HG03354 (cell line): ENCODE results near the gene FDXR.

Source experiments
- ATAC-seq: cut with Tn5 transposase; IDR thresholded peaks from one replicate; pipeline ENCODE4 v1.9.1; 2021; ENCODE audit warnings: mild to moderate bottlenecking; ENCODE audit not compliant: unreplicated experiment, poor library complexity, severe bottlenecking

Gene FDXR

DNA sequence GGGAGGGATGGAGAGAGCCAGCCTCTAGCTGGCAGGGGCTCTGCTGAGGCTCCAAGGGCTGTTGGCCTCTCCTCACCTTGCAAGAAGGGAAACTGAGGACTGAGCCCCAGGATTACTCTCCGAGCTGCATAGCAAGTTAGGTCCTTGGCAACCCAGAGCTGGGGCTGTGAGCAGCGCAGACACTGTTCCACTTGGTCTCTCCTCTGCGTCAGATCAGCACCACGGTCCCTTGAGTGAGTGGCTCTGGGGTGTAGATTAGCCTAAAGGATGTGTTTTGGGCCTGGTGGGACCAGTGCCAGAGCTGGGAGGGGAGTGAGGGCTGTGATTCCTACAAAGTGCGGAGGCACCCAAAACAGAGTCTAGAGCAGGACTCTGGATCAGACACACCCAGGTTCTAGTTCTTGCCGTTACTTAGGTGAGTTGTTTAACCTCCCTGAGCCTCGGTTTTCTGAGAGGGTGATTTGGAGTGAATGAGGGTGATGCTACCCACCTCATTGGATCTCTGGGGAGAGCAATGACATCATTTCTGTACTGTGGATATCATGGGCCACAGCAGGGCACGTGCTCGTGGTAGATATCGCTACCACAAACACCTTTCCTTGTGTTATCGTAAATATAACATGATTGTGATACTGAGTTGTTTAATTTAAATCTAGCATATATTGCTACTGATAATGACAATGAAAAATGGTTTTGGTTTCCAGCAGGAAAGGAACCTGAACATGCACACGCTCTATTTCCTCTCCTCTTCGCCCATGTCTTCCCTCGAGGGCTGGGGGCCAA lies 28.8 kb upstream of the FDXR start:
- no peak for ATAC-seq

DNA sequence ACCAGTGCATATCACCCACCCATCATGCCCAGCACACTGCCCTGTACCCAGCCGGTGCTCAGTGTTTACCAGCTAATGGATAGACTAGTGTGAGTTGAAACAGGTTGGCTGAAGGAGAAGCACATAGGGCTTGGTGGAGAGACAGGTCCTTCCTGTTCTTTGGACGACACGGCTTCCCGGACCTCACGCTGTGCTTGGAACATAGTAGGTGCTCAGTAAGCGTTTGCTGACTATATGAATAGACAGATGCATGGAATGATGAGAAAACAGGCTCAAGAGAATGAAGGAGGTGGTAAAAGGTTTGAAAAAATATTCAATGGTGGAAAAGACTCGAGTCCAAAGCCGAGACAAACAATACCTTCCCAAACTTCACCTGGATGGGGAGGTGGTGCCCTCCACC lies 27.4 kb upstream of the FDXR start:
- no peak for ATAC-seq

DNA sequence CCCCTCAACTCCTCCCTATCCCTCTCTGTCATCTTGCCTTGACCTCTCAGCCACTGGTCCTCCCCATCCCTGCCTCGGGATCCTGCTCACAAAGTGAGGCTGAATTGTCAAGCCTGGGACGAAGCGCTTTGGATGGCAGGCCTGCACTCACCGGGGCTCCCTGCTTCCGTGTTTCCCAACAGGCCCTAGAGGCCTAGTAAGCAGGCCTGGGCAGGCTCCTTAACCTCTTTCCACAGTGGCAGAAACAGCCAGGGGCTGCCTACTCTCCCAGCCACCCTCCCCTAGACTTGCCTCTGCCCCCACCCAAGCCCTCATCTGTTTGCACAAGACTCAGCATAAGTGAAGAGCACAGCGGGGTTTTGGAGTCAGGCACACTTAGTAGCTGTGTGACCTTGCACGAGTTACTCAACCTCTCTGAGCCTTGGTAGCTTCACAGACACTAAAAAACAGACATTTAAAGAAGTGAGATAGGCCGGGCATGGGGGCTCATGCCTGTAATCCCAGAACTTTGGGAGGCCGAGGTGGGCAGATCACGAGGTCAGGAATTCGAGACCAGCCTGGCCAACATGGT lies 25.7 kb upstream of the FDXR start:
- ATAC-seq = no peak

DNA sequence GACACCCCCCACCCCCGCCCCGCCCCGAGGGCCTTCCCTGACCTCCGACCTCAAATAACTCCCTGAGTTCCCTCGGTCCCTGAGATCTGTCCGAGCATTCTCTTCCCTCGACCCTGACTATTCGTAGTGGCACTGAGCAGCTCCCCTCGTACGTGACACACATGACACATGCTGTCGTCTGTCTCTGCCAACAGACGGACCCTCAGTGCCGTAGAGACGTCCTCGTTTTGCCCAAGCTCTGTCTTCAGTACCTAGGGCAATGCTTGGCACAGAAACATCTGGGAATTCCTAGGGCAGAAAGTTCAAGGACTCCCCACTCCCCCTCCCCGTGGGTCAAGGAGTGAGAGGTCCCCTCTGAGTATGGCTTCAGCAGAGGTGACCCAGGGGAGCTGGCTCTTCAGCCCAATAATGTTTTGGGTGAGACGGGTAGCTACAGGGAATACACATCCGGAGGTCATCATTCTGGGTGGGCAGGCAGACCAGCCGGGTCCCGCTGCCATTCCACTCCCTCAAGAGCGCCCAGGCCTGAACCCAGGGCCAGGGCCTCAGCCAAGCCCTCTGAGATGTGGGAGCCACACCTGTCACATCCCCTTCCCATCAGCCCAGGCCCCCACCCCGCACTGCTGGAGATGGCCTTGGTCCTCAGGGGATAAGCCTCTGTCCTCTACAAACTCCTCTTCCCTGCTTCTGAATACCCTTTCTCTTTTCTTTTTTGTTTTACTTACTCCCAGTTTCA lies 21.3 kb upstream of the FDXR start:
- no peak for ATAC-seq

DNA sequence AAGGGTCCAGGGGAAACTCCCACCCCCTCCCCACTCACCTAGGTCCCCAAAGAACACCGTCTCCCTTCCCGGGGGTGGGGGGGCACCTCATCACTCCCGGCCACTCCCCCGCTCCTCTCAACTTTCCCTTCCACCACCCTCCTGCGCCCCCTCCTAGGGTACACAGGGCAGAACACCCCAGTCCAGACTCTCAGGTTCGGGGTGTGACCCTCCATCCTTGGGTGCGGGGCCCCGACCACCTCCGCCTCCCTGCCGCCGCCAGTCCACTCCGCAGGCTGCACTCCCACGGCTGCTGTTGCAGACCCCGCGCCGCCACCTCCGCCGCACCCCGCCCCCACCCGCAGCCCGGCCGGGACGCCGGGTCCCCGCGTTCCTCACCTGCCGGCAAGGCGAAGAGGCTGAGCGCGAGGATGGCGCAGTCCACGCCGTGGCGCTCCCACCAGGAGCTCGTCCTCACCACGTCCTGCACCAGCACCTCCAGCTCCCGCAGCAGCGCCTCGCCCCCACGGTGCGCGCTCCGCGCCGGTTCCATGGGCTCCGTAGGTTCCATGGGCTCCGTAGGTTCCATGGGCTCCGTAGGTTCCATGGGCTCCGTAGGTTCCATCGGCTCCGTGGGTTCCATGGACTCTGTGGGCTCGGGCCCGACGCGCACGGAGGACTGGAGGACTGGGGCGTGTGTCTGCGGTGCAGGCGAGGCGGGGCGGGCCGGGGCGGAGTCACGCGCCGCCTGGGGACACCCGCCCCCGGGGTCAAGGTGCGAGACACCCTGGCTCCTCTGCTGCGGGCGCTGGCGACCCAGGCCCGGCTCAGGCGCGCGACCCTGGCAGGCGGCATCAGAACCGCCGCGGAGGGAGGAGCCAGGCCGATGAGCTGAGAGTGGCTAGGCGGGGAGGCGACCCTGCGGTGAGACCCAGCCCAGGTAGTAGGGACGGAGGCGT lies 20.4 kb upstream of the FDXR start, which contains the start of gene FADS6:
TSS of gene FADS6 (minus strand) at position 660 of the 938 bp plus-strand sequence. CDS start at position 622, 38 bp downstream.
- no peak for ATAC-seq

DNA sequence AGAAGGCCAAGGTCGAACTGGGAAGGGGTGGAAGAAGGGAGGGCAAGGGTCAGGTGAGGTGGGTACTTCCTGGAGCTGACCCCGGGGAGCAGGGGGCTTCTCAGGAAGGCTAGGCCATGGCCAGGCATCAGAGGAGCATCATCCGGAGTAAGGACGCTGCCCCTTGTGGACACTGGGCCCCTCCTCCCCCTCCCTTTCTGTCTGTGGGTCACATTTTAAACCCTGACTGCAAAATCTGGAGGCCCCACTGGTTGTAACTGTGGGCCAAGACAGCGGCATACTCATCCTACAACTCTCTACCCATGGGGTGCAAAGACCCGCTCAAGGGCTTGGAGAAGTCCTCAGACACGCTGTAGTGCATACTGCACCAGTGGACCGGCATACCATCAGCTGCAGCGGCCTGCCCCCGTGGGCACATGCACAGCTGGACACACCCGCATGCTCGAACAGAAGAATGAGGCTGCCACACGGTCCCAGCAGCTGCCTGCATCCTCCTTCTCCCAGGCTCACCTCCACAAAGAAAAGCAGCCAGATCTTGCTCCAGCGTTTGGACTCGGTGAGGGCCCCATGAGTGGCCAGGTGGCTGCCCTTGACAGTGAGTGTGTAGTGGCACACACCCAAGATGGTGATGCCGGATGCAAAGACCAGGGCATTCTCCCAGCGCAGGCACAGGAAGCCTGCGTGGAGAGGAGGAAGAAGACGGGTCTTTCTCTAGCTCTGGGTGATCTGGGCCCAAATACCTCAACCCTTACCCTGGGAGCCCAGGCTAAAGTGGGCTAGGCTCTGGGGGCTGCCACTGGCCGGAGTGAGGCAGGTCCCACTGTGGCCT lies 19.4 kb upstream of the FDXR start:
- ATAC-seq = no peak

DNA sequence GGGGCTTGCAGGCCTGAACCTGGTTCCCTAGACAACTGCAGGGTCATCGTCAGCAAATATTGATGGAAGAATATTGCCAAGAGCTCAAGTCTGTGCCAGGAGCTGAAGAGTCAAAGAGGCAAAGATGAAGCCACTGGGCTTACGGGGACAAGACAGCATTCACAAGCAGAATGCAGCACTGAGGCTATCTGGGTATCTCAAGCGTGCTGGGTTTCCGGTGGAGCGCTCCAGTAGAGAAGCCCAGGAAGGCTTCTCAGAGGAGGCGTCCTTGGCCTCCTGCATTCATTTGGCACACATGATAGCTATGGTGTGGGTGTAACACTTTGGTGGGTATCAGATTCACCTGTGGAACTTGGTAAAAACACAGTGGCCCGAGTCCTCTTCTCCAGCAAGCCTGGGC lies 17.8 kb upstream of the FDXR start:
- no peak for ATAC-seq

DNA sequence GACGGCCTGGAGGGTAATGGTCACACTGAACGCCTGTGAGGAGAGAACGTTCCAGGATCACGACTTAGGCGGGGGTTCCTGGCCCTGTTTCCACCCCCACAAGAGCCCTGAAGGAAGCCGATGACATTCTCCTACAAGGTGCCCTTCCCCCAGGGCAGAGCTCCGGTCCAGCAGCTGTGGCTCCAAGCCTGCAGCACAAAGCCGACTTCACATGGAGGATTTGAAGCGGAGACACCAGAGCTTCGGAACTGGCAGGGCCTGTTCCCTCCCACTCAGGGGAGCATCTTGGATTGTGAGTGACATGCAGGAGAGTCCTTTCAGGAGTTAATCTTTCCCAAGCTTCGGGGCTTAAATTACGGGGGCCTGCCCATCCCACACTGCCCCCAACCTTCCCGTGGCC lies 15.7 kb upstream of the FDXR start:
- no peak for ATAC-seq

DNA sequence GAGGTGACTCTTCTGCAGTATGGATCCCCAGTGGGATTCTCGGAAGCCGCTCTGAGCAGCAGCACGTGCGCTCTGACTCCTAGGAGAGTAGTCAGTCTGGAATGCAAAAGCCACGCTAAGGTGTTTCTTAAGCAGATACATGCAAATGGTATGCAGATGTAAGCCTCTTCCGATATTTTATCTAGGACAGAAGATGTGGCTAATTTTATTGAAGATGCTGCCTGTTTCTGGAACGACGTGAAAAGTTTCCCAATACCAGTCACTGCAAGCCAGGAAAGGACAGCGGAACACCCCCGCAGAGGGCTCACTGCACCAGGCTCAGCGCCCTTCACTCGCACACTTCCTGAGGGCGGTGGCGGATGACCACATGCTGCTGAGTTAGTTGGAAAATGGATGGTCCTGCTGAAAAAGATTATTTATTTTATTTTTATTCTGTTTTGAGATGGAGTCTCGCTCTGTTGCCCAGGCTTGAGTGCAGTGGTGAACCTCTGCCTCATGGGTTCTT lies 10.5 kb upstream of the FDXR start:
- ATAC-seq = no peak

DNA sequence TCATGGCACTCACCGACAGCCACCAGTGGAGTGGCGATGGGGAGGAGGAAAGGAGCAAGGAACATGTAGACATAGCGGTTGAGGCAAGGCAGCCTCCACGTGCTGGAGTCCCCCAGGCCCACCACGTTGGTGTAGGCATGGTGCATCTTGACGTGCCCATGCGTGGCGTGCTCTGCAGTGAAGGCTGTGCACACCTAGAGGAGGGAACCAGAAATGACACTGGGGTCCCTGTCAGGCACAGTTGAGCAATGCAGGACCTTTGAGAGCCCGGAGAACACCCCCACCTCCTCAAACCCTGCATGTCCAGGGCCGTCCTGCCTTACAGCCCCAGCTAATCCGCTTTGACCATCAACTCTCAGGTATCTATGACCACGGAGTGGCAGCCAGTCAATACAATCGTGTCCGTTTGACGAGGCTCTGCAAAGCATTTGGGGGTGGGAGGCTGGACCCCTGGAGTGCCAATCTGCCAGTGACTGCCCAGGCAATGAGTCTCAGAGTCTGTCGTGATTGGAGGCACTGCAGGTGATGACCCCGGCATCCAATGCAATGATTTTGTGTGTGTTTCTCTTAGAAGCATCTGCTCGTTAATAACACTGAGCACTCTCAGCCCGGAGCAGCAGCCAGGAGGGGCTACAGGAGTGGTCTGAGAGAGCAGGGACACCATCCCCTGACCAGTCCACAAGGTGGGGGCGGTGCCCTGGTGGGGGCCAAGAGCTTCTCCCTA lies 9.9 kb upstream of the FDXR start:
- ATAC-seq = no peak

DNA sequence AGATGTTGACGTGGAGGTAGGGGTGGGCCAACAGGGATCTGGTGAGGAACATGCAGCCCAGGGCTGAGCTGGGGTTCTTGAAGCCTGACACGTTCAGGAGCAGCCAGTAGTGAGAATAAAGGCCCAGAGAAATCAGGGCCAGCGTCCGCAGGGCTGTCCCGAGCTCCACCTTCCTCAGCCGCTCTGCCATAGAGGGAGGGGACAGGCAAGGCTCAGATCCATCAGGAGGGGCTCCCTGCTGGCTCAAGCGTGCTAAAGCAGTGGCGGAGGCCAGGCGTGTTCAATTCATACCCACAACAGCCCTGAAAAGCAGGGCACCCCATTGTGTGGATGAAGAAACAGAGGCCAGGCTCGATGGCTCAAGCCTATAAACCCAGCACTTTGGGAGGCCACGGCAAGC lies 8.3 kb upstream of the FDXR start:
- no peak for ATAC-seq

DNA sequence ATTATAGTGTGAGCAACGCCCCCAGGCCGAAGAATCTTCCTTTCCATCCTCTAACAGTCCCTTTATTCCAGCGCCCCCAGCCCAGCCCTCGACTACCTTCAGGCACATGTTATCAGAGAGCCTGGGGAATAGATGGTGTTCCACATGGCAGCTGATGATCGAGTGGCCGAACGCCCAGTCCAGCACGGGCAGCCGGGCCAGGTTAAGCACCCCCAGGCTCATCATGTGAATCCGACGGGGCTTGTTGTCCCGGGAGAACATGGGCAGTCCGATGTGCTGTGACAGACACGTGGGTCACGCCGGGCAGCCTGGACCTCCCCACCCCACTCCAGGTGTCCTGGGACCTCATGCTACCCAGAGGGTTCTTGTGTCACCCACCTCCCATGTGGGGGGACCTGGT lies 6.5 kb upstream of the FDXR start:
- no peak for ATAC-seq

DNA sequence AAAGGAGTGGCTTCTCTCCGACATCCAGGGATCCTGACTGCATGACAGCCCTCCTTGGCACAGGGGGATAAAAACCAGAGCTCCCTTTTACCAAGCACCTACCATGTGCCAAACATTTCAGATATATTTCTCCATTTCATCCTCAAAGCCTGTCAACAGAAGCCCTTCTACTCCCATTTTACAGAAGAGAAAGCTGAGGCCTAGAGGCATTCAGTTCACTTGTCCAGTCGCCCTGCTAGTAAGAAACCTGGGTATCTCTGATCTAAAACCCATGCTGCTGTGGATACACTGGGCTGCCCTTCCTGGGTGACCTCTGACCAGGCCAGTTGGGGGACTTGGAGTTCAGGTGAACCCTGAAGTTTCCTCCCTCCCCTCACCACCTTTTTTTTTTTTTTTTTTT lies 5.9 kb upstream of the FDXR start:
- no peak for ATAC-seq

DNA sequence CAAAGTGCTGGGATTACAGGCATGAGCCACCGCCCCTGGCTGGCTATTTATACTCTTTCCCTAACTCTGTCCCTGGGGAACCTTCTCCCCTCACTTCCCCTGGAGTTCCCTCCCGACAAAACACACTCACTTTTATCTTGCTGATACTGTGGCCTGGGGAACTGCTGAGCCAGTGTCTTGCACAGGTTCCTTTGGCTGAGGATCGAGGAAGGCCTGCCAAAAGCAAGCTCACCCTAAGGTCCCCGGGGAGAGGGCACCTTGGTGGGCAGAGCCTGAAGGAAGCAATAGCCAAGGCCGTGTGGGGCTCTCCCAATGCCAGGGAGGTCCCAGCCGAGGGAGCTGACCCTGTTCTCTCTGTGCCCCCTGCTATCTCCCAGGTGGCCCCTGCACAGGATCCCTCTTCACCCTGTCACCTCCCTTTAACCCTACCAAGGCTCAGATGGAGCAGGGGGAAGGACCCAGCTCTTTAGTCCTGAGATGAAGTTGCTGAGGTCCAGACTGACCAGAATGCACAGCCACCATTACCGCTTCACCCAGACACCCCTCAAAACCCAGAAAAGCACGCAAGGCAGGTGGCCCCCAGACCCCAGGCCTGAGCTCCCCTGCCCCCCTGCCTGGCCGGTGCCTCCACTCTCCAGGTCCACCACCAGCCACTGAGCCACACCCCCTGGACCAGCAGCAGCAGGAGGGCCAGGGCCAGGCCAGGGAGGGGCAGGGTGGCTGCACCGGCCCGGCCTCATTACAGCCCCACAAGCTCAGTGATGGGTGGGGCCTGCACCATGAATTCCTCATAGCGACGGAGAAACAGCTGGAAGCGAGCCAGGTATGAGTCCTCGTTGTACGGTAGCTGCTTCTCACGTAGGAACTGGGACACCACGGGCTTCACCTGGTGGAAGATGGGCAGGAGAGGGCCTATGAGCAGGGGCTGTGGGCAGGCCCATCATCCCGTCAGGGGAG lies 5.1 kb upstream of the FDXR start:
- ATAC-seq = no peak

DNA sequence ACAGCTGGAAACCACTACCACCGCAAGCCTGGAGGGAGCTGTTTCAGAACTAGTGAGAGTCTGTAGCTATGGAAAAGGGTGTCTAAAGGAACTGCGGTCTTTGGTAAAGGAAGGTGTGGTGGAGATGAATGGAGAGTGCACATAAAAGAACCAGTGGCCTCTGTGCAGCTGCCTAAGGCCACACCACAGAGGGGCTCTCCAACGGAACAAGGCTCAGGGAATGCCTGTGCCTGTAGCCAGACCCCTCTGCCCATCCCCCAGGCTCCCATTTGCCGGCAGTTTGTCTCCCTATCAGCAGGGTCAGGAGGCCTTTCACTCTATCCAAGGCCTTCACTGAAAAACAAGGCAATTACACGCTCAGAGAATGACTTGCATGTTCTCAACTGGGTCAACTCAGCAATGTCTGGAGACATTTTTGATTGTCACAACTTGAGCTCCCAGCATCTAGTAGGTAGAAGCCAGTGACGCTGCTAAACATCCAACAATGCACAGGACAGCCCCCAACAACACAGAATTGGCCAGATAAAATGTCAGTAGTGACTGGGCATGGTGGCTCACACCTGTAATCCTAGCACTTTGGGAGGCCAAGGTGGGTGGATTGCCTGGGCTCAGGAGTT lies 3.3 kb upstream of the FDXR start:
- ATAC-seq = no peak

DNA sequence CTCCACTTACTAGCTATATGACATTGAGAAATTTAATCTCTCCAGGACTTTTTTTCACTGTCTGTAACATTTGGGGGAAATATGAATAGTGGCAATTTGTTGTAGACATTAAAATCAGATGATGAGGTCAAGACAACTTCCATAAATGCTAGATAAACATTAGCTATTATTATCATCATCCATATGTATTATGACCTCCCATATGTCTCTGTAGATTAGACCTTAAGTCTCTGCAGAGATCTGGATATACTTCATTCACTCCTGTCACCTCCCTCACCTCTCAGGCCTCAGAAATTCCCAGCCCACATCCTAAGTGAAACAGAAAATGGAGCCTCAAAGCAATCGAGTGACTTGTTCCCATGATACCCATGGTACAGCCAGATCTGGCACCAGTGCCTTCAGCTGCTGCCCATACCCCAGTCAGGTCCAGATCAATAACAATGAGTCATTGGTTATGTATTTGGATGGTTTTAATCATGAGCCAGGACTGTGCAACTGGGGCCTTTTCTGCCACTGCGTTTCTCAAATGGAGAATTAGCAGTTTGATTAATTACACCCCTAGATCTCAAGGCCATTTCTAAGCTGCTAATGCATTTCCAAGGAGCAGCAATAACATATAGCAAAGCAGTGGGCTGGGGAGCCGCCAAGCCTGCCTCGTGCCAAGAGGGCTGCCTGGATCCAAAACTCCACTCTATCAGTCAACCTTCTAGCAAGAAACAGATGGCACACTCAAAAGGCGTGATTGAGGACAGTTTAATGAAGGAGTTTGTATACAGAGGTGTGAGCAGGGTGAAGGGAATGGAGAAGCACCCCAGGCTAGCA lies 2.6 kb upstream of the FDXR start:
- no peak for ATAC-seq
